Vagina (tissue), 2 donors: ENCODE results near the gene RNU6-9.

ENCODE experiments used
- POLR2A ChIP-seq, 2 donors: fragments of 450-650 bp; IDR thresholded peaks; one replicate each; pipeline ENCODE4 v1.6.1; 2017; ENCODE audit warnings: antibody characterized with exemption in 2 of 2, mild to moderate bottlenecking in 2 of 2, moderate library complexity in 2 of 2
- POLR2AphosphoS5 ChIP-seq, 2 donors: sonication (generic); formaldehyde crosslinking; IDR thresholded peaks; one replicate each; pipeline ENCODE4 v1.9.0; 2017; ENCODE audit warnings: antibody characterized with exemption in 2 of 2, mild to moderate bottlenecking in 2 of 2, low read depth in 1 of 2; ENCODE audit not compliant: insufficient read depth in 1 of 2
- TF ChIP-seq, protein P1 (sequence below), 3 experiments: fragments of 450-650 bp in 2 of 3; fragments of 200-600 bp in 1 of 3; sonication (generic) in 1 of 3; IDR thresholded peaks; one replicate each; pipeline ENCODE4 v1.5.1; 2017 to 2019; ENCODE audit warnings: antibody characterized with exemption in 3 of 3, mild to moderate bottlenecking in 2 of 3, moderate library complexity in 2 of 3

DNA sequence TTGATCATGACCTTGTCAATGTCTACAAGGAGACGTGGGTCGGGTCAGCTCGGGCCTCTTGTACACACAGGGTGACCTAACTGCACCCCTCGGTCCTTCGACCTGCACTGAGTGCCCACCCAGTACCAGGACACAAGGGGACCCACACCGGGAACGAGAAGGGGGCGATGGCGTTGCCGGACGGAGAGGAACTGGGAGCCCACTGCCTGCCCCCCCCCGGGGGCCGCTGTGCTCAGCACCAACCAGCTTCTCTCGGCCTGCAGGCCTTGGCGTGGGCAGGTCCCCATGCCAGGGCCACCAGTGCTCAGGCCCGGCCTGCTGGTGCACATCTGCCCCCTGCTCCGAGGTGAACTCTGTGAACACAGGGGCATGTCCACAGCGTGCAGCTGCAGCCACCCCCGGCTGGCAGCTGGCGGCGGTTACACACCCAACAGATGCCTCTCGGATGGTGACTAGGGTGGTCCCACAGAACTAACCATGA, 19.7 kb upstream of the RNU6-9 start:
- TF ChIP-seq, protein P1, sequence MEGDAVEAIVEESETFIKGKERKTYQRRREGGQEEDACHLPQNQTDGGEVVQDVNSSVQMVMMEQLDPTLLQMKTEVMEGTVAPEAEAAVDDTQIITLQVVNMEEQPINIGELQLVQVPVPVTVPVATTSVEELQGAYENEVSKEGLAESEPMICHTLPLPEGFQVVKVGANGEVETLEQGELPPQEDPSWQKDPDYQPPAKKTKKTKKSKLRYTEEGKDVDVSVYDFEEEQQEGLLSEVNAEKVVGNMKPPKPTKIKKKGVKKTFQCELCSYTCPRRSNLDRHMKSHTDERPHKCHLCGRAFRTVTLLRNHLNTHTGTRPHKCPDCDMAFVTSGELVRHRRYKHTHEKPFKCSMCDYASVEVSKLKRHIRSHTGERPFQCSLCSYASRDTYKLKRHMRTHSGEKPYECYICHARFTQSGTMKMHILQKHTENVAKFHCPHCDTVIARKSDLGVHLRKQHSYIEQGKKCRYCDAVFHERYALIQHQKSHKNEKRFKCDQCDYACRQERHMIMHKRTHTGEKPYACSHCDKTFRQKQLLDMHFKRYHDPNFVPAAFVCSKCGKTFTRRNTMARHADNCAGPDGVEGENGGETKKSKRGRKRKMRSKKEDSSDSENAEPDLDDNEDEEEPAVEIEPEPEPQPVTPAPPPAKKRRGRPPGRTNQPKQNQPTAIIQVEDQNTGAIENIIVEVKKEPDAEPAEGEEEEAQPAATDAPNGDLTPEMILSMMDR (IDR thresholded peaks at IDR 0.05), result no peak
- TF ChIP-seq POLR2A (IDR thresholded peaks at IDR 0.05) (no peak), POLR2AphosphoS5 (IDR thresholded peaks at IDR 0.05; ENCODE audit: insufficient read depth in 1 of 2, low read depth in 1 of 2) (no peak)
